HG02759 (cell line): Measurements from ENCODE around the gene ARHGAP10.
A peak's percentile ranks its signal among the peaks of the same experiment; 100 is the strongest.
"Not testable (repeated sequence)": the region's sequence is repeated elsewhere in the genome, so short reads cannot be mapped to it uniquely, and the experiment has no call there.

Experiments
- ATAC-seq: cut with Tn5 transposase; IDR thresholded peaks from one replicate; pipeline ENCODE4 v1.9.1; 2021; ENCODE audit warnings: mild to moderate bottlenecking, moderate library complexity; ENCODE audit not compliant: unreplicated experiment

ARHGAP10 gene

DNA sequence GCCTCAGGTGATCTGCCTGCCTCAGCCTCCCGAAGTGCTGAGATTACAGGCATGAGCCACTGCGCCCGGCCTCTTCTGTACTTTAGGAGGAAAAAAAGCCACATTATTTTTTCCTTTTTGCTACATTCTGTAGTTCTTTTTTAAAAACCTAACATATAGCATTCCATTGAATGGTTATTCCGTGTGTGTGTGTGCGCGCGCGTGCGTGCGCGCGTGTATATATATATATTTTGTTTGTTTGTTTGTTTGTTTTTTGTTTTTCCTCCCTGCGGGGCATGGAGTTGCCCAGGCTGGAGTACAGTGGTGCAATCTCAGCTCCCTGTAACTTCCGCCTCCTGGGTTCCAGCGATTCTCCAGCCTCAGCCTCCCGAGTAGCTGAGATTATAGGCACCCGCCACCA, 59.5 kb downstream of the ARHGAP10 start:
- ATAC-seq: no peak

DNA sequence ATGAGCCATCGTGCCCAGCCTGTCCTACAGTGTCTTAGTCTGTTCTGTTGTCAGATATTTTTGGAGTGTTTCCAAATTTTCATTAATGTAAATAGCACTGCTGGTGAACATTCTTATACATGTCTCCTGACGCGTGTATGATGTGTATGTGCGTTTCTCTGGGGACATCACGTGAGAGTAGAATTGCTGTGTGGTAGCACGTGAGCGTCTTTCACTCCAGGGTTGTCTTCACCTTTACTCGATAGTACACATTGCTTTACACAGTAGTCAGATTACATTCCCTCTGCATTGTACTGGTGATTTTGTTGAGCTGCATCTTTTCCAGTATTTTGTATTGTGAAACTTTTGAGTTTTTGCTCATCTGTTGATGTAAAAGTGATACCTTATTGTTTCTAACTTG, 60.0 kb downstream of the ARHGAP10 start:
- no peak for ATAC-seq

DNA sequence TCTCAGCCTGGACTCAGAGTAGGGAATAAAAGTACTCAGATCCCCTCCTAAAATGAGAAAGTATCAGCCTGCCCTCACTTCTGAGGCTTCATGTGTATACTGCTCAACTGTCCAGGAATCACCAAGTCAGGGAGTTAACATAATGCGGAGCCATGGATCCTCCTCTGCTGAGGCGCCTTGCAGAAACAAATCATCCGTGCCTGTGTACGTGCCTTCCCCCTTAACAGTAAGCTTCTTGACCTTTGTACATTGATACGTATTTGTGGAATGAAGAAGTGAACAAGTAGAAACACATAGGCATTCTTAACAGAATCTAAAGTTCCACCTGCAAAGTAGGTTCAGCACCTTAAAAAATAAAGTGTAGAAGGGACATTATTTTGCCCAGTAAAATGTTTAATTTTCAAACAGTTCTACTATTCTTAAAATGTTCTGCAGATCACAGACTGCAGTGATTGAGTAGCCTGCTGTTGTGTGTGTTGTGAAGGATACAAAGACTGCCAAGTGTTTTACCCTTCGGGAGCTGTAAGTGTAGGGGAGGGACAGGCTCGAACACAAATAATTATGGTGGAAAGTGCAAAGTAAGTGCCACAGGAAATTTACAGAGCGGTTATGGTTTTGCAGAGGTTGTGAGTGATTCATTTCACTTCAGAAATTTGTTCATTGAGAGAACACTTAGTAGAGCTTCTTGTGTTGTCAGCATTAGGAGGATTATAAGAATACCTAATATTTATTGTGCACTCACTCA, 61.9 kb downstream of the ARHGAP10 start:
- peak; percentile 27 for ATAC-seq

DNA sequence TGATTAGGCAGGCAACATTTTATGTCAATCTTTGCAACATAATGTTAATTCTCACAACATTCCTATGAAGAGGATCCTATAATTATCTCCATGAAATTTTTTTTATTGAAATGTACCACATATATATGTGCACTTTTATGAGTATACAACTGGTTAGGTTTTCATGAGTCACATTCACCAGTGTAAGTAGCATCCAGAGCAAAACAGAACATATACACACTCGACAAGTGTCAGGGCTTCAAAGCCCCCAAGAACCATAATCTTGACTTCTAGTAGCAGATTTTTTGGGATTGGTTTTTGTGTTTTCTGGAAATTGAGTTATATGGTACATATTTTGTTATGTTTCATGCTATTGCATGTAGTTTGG, 62.4 kb downstream of the ARHGAP10 start:
- peak; percentile 22 for ATAC-seq

DNA sequence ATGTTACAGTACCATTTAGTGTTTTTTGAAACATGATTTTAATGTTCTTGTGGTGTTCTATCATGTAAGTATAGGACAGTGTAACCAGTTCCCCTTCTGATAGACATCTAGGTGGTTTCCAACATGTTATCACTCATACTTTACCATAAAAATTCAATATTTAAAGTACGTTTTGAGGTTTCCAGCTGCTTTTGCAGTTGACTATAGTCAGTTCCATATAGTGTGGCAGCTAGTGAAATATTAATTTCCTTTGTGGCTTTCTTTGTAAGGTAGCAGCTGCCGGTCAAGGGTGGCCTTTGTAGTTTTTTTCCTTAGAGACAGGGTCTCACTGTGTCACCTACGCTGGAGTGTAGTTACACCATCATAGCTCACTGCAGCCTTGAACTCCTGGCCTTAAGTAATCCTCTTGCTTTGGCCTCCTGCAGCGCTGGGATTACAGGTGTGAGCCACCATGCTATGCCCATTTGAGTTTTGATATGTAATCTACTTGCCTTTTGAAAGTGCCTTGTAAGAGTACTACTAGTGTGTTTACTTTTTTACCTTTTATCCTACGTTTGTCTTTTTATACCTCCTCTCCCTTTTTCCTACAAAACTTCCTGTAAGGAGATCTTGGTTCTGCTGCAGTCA, 63.0 kb downstream of the ARHGAP10 start:
- ATAC-seq: peak; percentile 86

DNA sequence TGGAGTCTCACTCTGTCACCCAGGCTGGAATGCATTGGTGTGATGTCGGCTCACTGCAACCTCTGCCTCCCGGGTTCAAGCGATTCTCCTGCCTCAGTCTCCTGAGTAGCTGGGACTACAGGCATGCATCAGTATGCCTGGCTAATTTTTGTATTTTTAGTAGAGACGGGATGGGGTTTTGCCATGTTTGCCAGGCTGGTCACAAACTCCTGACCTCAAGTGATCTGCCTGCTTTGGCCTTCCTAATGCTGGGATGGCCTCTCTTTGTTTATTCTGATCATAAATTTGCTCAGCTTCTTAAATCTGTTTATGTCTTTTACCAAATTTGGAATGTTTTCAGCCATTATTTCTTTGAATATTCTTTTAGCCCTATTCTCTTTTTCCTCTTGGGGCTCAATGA, 67.2 kb downstream of the ARHGAP10 start:
- ATAC-seq: not testable (repeated sequence)

DNA sequence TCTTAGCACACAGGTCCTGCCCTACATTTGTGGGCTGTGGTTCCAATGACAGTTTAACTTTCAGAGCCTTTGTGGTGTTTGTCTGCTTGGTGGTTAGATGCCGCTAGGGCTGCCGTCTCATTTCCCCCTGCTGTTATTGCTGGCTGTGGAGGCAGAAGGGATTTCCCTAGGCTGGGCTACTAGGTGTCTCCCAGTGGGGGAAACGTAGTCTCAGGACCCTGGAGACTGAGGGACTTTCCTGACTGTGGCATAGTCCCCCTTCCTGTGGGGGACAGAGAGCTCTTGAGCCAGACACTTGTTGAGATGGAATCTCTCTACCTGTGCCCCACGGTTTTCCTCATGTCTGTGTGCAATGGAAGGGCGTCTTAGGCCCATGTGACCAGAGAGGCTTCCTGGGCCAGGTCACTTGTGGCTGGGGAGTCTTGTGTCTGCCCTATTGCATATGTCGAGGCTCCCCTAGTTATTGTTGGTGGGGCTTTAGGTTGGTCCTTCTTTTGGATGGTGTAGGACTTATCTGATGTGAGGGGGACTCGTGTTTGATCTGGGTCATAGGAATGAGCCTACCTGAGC, 68.2 kb downstream of the ARHGAP10 start:
- peak; percentile 96 for ATAC-seq

DNA sequence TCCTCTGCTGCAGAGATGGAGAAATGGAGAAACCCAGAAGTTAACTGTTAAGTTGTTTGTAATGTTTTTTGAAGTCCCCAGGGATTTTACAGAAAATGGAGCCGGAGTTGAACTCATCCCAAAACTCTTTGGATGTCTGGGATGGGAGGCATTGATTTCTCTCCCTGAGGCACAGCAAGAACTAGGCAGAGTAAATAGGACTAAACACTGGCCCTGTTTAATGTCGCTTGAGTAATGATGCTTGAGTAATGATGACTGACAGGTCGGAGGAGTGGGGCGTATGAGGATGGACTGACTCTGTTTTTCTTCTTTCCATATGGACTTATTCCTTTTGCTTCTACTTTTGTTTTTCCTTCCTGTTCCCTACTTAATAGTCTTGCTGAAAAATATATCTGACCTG, 69.9 kb downstream of the ARHGAP10 start:
- ATAC-seq: no peak

DNA sequence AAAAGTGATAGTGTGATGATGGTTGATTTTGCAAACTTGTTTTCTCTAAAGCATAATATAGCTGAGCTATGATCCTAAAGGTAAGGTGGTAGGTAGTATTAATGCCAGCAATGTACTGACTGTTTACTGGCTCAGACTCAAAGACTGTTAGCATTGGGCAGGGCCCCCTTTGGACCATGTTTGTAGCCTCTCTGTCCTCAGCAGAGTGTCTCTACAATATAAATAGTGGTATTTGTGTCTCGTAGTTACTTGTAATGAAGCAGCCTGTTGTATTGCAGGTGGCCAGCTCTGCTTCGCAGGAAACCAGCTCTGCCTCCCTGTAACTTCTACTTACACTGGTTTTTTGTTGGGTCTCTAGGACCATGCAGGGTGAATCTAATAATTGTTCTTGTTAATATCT, 70.5 kb downstream of the ARHGAP10 start:
- no peak for ATAC-seq

DNA sequence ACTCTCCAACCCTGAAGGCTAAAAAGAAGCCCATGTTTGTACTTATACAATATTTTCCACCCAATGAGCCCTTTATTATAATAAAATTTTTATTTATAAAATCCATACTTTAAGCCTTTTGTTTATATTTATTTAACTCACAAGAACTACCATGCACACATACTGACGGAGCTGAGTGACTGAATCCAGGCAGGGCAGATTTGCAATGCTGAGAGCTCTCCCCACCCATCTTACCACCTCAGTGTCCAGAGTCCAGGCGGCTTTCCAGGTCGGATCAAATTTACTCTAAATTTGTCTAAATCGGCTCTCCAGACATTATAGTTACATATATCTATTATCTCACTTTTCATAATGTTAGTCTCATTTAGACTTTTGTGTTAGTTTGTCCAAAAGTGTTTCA, 74.1 kb downstream of the ARHGAP10 start:
- no peak for ATAC-seq

DNA sequence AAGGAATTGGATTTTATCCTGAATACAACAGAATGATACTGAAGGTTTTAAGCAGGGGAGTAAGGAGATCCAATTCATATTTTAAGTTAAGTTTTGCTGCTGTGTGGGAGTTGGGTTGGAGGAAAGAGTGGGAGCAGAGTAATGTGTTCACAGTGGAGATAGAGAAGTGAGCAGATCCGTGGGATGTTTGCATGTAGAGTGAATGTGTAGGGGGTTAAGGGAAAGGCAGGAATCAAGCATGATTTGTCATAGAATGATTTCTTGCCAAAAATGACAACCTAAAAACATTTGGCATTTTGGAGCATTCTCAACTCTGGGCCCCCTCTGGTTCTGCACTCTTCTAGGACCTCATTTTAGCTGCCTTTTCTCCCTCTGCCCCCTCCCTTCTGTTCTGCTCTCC, 76.6 kb downstream of the ARHGAP10 start:
- ATAC-seq: no peak

DNA sequence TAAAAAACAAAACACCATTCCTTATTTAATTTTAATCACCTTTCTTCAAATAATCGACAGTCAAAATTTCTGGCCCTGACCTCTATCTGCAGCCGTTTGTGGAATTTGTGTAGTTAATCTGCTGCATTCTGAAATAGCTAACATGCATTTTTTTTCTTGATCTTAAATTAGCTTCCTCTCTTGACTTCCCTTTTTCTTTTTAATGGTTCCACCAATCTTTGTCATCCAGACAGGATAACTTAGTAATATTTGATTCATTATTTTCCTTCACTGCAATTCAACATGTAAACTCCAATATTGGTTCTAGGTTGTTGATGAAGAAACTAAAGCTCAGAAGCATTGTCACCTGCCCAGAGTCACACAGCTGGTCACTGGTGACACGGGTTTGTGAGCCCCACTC, 77.3 kb downstream of the ARHGAP10 start:
- no peak for ATAC-seq

DNA sequence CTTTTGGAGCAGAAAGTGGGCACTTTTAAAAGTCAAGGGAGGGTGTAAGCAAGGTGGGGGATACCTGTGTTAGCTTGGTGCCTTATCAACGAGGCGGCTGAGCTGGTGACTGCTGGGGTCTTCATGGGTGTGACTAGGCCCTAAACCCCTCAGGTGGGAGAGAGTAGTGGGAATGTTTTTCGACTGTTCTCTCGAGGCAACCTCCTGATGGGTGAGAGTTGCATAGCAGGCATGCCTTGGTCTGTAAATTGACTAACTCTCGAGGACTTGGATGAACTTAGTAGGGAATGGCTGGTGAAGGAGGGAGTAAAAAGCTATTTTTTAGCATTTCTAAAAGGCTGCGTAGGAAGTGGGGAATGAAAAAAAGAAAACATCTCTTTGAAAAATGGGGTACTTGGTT, 80.0 kb downstream of the ARHGAP10 start:
- no peak for ATAC-seq

DNA sequence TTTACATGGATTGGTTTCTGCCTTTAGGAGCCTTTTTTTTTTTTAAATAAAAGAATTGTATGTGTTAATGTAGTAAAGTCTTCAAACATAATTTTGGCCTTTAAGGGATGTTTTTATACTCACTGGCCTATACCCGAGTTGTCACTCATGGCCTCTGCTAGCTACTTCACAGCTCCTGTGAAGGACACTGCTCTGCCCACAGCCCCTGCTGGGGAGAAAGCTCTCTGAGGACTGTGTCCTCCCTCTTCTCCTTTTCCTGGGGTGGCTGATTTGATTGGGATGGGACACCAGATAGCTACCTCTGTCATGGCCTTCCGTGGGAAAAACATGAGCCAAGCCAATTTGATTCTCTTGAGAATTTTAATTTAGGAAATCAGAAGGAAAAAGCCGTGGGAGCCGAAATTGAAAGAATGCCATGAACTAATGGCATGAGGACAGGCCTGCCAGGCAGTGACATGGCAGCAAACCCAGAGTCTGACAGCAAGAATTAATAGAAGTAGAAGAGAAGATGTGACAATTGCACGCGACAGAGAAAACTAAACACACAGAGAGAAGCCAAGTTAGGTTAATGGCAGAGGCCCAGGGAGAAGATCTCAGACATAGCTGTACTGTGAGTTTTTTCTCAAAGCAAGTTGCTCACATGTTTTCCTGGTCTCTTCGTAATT, 81.4 kb downstream of the ARHGAP10 start:
- ATAC-seq: no peak

DNA sequence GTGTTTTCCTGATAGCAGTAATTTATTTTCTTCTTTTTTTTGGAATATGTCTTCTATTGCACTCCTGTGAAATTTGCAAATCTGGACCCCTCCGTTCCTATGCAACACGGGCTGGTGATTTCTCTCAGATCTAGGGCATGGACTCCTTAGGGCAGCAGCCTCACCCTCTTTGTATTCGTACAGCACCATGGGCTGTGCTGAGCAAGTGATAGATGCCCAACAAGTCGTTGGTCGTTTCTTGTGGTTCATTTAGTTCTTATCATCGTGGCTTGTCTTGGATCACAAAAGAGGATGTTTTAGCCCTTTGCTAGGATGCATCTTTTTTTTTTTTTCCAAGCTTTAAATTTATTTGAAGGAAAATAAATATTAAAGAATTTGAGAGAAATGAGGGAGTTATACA, 82.1 kb downstream of the ARHGAP10 start:
- no peak for ATAC-seq

DNA sequence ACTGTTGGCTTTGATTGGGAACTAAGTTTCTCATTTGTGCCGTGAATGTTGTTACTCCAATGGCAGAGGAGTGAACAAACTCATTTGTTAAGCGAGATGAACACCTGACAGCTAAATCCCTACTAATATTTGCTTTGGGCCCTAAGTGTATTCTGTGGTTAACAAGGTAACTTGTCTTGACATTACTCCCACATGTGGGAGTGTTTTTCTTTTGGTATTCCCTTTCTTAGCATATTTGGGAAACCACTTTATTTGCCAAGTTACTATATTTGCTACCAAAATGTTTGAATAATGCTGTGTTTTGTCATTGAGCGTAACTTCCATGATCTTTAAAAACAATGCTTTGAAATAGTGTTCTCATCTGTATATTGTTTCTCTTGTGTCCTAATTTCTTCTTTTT, 82.5 kb downstream of the ARHGAP10 start:
- ATAC-seq: no peak

DNA sequence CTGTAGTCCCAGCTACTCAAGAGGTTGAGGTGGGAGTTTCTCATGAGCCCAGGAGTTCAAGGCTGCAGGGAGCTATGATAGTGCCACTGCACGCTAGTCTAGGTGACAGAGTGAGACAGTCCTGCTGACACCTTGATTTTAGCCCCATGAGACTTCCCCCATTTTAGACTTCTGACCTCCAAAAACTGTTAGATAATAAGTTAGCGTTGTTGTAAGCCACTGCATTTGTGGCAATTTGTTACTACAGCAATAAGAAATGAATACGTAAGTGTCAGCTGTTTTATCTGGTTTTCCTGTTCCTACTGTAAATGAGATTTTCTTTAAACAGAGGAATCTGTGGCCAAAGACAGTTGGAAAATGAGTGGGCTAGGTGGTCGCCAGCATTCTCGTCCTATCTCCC, 83.9 kb downstream of the ARHGAP10 start:
- no peak for ATAC-seq

DNA sequence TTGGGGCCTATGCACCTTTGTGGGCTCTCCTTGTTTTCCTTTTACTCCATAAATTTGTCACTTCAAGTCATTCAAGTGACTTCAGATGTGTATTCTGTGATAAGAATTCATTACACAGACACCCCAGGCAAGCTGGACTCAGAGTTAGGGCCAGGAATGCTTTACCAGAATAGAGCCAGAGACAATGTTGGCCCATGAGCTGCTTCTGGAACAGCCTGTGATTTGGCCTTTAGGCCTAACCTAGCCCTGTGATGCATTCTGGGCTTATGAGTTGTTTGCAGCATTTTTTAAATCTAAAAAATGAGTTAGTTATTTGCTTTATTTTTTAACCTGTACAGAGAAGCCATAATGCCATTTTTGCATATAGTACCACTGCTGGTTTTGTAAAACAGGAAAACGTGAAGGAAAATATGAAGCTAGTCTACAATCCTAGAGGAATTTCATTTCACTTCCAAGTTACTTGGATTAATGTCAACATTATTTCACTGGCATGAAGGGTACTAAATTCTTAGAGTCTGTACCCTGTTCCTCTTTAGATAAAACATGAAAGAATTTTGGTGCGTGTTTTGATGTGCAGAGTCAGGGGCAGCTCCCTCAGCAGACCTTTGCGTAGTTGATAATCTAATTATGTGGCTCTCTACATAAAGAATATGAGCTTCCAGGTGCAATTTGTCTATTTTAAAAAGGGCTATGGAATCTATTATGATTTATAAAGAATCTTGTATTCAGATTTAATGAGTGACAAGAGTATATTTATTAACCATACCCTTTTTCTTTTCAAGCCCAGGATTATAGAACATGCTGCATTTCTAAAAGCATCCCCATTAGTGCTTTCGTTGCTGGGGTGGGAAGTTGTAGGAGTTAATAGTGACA, 84.7 kb downstream of the ARHGAP10 start:
- ATAC-seq: no peak

DNA sequence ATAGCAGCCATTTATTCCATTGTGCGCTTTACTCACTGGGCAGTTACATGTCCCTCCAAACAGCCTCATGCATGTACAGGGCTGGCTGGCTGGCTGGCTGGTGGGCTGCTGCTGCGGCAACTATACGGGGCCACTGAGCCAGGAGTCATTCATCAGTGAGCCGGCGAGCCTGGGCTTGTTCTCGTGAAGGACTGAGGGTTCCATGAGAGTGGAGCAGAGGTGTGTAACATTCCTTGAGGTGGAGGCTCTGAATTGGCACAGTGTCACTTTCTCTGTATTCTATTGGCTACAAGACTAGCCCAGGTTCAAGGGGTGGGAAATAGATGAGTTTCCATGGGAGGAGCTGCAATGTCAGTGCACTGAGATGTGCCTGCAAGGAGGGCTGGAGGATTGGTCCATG, 89.1 kb downstream of the ARHGAP10 start:
- ATAC-seq: no peak

DNA sequence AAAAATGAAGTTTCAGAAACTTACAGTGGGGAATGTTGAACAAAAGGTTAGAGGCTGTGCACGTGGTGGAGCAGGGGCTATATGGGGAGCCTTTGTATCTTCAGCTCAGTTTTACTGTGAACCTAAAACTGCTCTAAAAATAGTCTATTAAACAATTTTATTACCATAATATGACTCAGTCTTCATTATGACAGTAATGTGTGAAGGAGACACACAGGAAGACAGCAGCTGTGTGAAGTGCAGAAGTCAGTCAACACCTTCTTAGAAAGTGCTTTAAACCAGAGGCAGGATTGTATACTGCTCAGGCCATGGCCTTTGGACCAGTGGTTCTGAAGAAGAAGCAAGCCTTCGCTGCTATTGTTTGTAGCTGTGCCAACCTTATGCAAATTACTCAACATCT, 89.7 kb downstream of the ARHGAP10 start:
- peak; percentile 59 for ATAC-seq

DNA sequence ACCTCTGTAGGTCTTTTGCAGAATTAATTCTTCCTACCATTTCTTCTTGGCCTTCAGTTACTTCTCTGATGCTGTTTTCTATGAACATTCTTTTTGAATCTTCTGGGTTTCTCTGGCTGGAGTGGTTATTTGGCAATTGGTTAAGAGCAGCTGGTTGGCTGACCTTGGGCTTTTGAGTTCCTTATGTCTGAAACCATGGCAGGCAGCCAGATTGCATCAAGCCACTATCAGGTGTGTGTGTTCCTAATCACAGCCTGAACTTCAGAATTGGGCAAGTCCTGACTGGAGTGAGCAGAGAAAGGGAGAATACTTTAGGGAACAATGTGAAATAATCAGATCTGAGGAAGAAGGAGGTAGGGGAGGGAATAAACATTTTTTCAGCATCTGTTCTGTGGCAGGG, 90.2 kb downstream of the ARHGAP10 start:
- ATAC-seq: no peak
